Spleen (tissue), 7 donors: ENCODE measurements around the gene GPR27.

Experiments
- CTCF ChIP-seq, 11 experiments: fragments of 200-600 bp in 7 of 11; fragments of 450-650 bp in 4 of 11; sonication (generic) in 4 of 11; IDR thresholded peaks in 8 of 11; conservative IDR thresholded peaks in 3 of 11; 1 replicate in 7 of 11; 2 replicates in 4 of 11; pipeline versions ENCODE4 v1.4.0 to v1.8.0; 2016 to 2021; ENCODE audit warnings: antibody characterized with exemption in 11 of 11, inconsistent platforms in 4 of 11, mild to moderate bottlenecking in 1 of 11
- POLR2A ChIP-seq, 3 donors: fragments of 450-650 bp; IDR thresholded peaks; one replicate each; pipeline ENCODE4 v1.5.1; 2017; ENCODE audit warnings: antibody characterized with exemption in 3 of 3, mild to moderate bottlenecking in 1 of 3
- POLR2AphosphoS5 ChIP-seq, 3 donors: sonication (generic); formaldehyde crosslinking; IDR thresholded peaks; one replicate each; pipeline ENCODE4 v1.5.1; 2017; ENCODE audit warnings: antibody characterized with exemption in 3 of 3
- donor health status: DM: no; HTN: no; CAD: no; lungs with moderate emphysema.
- donor health status: DM: no; HTN: no; CAD: no.
- donor health status: DM: no; HTN: no; CAD: no.

DNA sequence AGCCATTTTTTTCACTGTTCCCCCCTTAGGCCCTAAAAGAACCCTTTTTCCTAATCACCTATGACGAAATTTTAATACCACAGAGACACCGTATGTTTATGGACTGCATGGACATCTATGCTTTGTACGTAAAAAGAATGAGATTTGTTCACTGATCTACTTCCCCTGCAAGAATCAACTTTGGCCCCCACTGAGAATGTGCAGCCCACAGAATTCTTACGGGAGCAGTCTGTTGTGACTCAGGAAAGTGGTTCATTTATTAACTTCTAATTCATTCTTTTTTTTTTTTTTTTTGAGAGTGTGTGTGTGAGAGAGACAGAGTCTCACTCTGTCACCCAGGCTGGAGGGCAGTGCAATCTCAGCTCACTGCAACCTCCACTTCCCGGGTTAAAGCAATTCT, 46.1 kb upstream of the GPR27 start:
- TF ChIP-seq POLR2A (IDR thresholded peaks at IDR 0.05) (no peak), CTCF (IDR thresholded peaks at IDR 0.05 in 8 of 11, conservative IDR thresholded peaks at IDR 0.05 in 3 of 11) (no peak), POLR2AphosphoS5 (IDR thresholded peaks at IDR 0.05) (no peak)
